Endothelial cell (in vitro differentiated cells): ENCODE measurements around the gene MARCHF9. TPM values are rescaled to one million over a fixed set of nuclear protein-coding genes. Genes with fewer than 3 reads are reported as not detected.
A peak's percentile ranks its signal among the peaks of the same experiment; 100 is the strongest.
"Not testable (repeated sequence)": the region's sequence is repeated elsewhere in the genome, so short reads cannot be mapped to it uniquely, and the experiment has no call there.

Experiments
- DNase-seq: peaks from one replicate; pipeline ENCODE4 v3.0.0; 2021; ENCODE audit warnings: low spot score
- H3K27ac Mint-ChIP-seq: one replicate; pipeline ENCODE4 v1.8.0; 2021; ENCODE audit warnings: mixed read lengths, inconsistent platforms; ENCODE audit not compliant: unreplicated experiment
- H3K27me3 Mint-ChIP-seq: one replicate; pipeline ENCODE4 v1.8.0; 2021; ENCODE audit warnings: mild to moderate bottlenecking, moderate library complexity, mixed read lengths, inconsistent platforms; ENCODE audit not compliant: unreplicated experiment
- H3K36me3 Mint-ChIP-seq: one replicate; pipeline ENCODE4 v1.8.0; 2021; ENCODE audit warnings: mild to moderate bottlenecking, low read depth, mixed read lengths, inconsistent platforms; ENCODE audit not compliant: unreplicated experiment
- H3K4me1 Mint-ChIP-seq: one replicate; pipeline ENCODE4 v1.8.0; 2021; ENCODE audit warnings: mild to moderate bottlenecking, mixed read lengths, inconsistent platforms; ENCODE audit not compliant: unreplicated experiment
- H3K4me3 Mint-ChIP-seq: one replicate; pipeline ENCODE4 v1.8.0; 2021; ENCODE audit warnings: mild to moderate bottlenecking, mixed read lengths, inconsistent platforms; ENCODE audit not compliant: unreplicated experiment
- H3K9me3 Mint-ChIP-seq: one replicate; pipeline ENCODE4 v1.8.0; 2021; ENCODE audit warnings: mixed read lengths, inconsistent platforms; ENCODE audit not compliant: unreplicated experiment
- CTCF ChIP-seq: fragments of 200-600 bp; sonication (generic); IDR thresholded peaks from one replicate; pipeline ENCODE4 v1.5.0; 2021; ENCODE audit warnings: antibody characterized with exemption; ENCODE audit not compliant: unreplicated experiment
- total RNA-seq: library from RNA; stranded (reverse); fragmentation: NEBNext Ultra II Directional; extraction: Animal tissue kit (Norgen Biotek cat#: 25700); gene quantifications from one replicate; pipeline ENCODE4 v1.2.1, GENCODE V29; 2021; ENCODE audit not compliant: unreplicated experiment

MARCHF9 gene
- total RNA-seq, 1 donor from 2014 or later, result 2.3 TPM

GRCh38 chr12:57771236-57771872 is 16.5 kb downstream of the MARCHF9 start:
- H3K4me1 Mint-ChIP-seq, result peaks cover 18% of the 10 kb centered on the region
- H3K36me3 Mint-ChIP-seq, result peaks cover 14% of the 10 kb centered on the region
- H3K9me3 Mint-ChIP-seq, result no peaks in the 10 kb centered on the region
- TF ChIP-seq CTCF, result no peak
- H3K27ac Mint-ChIP-seq, result peak overlapping the region; percentile 91
- peak overlapping the region; percentile 98 for H3K4me3 Mint-ChIP-seq
- peak; percentile 73 for DNase-seq
- H3K27me3 Mint-ChIP-seq, result peaks cover 13% of the 10 kb centered on the region

- Mint-ChIP-seq H3K36me3 (peaks cover 14% of the 10 kb centered on the region), H3K9me3 (no peaks in the 10 kb centered on the region), H3K4me1 (peaks cover 14% of the 10 kb centered on the region), H3K27me3 (peaks cover 9% of the 10 kb centered on the region), H3K27ac (peak within 1 kb of the TSS; percentile 91), H3K4me3 (peak within 1 kb of the TSS; percentile 98)
- no peak for TF ChIP-seq CTCF
- peak; percentile 90 for DNase-seq
Measured at GRCh38 chr12:57771873-57772428, 17.0 kb downstream of the MARCHF9 start, which contains the start of gene METTL1. Gene METTL1, minus strand, starts transcription at chr12:57772105. Its CDS starts 22 bp downstream, at chr12:57772083.

GRCh38 chr12:57772429-57773322 is 17.8 kb downstream of the MARCHF9 start, which contains the start of gene EEF1AKMT3:
Gene EEF1AKMT3, plus strand, starts transcription at chr12:57772614. Its CDS starts 111 bp downstream, at chr12:57772725.
- Mint-ChIP-seq H3K27ac (peak within 1 kb of the TSS; percentile 91), H3K27me3 (peaks cover 9% of the 10 kb centered on the region), H3K9me3 (no peaks in the 10 kb centered on the region), H3K4me3 (peak within 1 kb of the TSS; percentile 98), H3K4me1 (peaks cover 14% of the 10 kb centered on the region), H3K36me3 (peaks cover 14% of the 10 kb centered on the region)
- no peak for TF ChIP-seq CTCF
- DNase-seq, result peak; percentile 63

GRCh38 chr12:57774634-57775033 is 19.7 kb downstream of the MARCHF9 start:
- not testable (repeated sequence) for H3K27ac Mint-ChIP-seq, DNase-seq, H3K27me3 Mint-ChIP-seq, H3K9me3 Mint-ChIP-seq, H3K4me3 Mint-ChIP-seq
- Mint-ChIP-seq H3K4me1 (peaks cover 13% of the 10 kb centered on the region), H3K36me3 (peaks cover 14% of the 10 kb centered on the region)

GRCh38 chr12:57775044-57775443 is 20.1 kb downstream of the MARCHF9 start:
- Mint-ChIP-seq H3K36me3 (peaks cover 10% of the 10 kb centered on the region), H3K4me3 (no peak overlapping the region), H3K4me1 (peaks cover 9% of the 10 kb centered on the region), H3K9me3 (no peaks in the 10 kb centered on the region), H3K27me3 (peaks cover 7% of the 10 kb centered on the region), H3K27ac (no peak overlapping the region)
- DNase-seq, result no peak
- TF ChIP-seq CTCF, result no peak
